T-cell (primary cell): ENCODE results near the gene MAPT. TPM values are rescaled to one million over a fixed set of nuclear protein-coding genes. Genes with fewer than 3 reads are reported as not detected.

Source experiments
- ATAC-seq, 4 experiments: fragments of 200-7000 bp in 3 of 4; fragments of 150-1000 bp in 1 of 4; cut with Tn5 transposase; replicated peaks in 1 of 4; 1 replicate in 3 of 4; 2 replicates in 1 of 4; pipeline ENCODE4 v1.10.0; 2021; ENCODE audit warnings: moderate library complexity in 3 of 4, mild to moderate bottlenecking in 2 of 4, moderate number of reproducible peaks in 1 of 4
- CTCF ChIA-PET, 2 donors: fragments of 300-600 bp; sonication (Branson Sonifier 250); formaldehyde crosslinking; loops; one replicate each; lab custom pipeline; 2022; ENCODE audit warnings: antibody characterized with exemption in 2 of 2; lab: Charles Lee
- POLR2A ChIA-PET, 2 donors: fragments of 300-600 bp; sonication (Branson Sonifier 250); formaldehyde crosslinking; loops; one replicate each; lab custom pipeline; 2022; ENCODE audit warnings: antibody characterized with exemption in 2 of 2; lab: Charles Lee
- DNase-seq, 35 experiments: peaks; one replicate each; pipeline versions ENCODE4 v3.0.0 to v3.0.0-alpha.2; 2013 to 2023
- H3K27ac ChIP-seq: one replicate; pipeline ENCODE4 v1.5.1; 2013; ENCODE audit warnings: low read length
- H3K27me3 ChIP-seq, 2 experiments: replicated peaks in 1 of 2; 1 replicate in 1 of 2; 2 replicates in 1 of 2; pipeline versions ENCODE4 v1.6.1 to v1.7.0; 2013; ENCODE audit warnings: low read length in 1 of 2, mixed read lengths in 1 of 2; ENCODE audit not compliant: control insufficient read depth in 2 of 2, insufficient read depth in 2 of 2; ENCODE audit errors: extremely low read depth in 1 of 2
- H3K36me3 ChIP-seq, 2 donors: 1 replicate in 1 of 2; 2 replicates in 1 of 2; pipeline versions ENCODE4 v1.6.1 to v1.7.0; 2013; ENCODE audit warnings: low read length in 1 of 2; ENCODE audit not compliant: control insufficient read depth in 2 of 2, insufficient read depth in 1 of 2; ENCODE audit errors: extremely low read depth in 1 of 2
- H3K4me1 ChIP-seq, 2 experiments: 1 replicate in 1 of 2; 2 replicates in 1 of 2; pipeline versions ENCODE4 v1.6.1 to v1.7.0; 2013; ENCODE audit warnings: low read length in 2 of 2, mixed read lengths in 1 of 2; ENCODE audit not compliant: insufficient read depth in 2 of 2, control insufficient read depth in 1 of 2; ENCODE audit errors: extremely low read depth in 1 of 2
- H3K4me3 ChIP-seq, 2 donors: 1 replicate in 1 of 2; 2 replicates in 1 of 2; pipeline versions ENCODE4 v1.5.1 to v1.7.0; 2013; ENCODE audit warnings: mild to moderate bottlenecking in 2 of 2, low read length in 1 of 2, moderate library complexity in 1 of 2; ENCODE audit not compliant: control insufficient read depth in 1 of 2; ENCODE audit errors: extremely low read depth in 1 of 2
- H3K9me3 ChIP-seq: 2 replicates; pipeline ENCODE4 v1.7.0; 2013
- H3K27ac Mint-ChIP-seq, 2 donors: one replicate each; pipeline ENCODE4 v1.8.0; 2020 to 2021; ENCODE audit warnings: mild to moderate bottlenecking in 2 of 2, mixed read lengths in 2 of 2
- H3K27me3 Mint-ChIP-seq, 2 donors: one replicate each; pipeline ENCODE4 v1.8.0; 2021 to 2022; ENCODE audit warnings: mixed read lengths in 2 of 2
- H3K36me3 Mint-ChIP-seq: one replicate; pipeline ENCODE4 v1.8.0; 2021; ENCODE audit warnings: mixed read lengths
- H3K4me1 Mint-ChIP-seq, 3 donors: one replicate each; pipeline ENCODE4 v1.8.0; 2020 to 2022; ENCODE audit warnings: mixed read lengths in 3 of 3, mild to moderate bottlenecking in 1 of 3
- H3K4me3 Mint-ChIP-seq, 3 donors: one replicate each; pipeline ENCODE4 v1.8.0; 2020 to 2022; ENCODE audit warnings: mild to moderate bottlenecking in 3 of 3, mixed read lengths in 3 of 3, moderate library complexity in 3 of 3
- H3K9me3 Mint-ChIP-seq, 3 donors: one replicate each; pipeline ENCODE4 v1.8.0; 2020 to 2022; ENCODE audit warnings: mixed read lengths in 3 of 3
- WGBS: methylation state at CpG from one replicate; pipeline ENCODE4 v1.1.5; 2013; ENCODE audit warnings: missing lambda C conversion rate; ENCODE audit not compliant: insufficient coverage; 5-methylcytosine and 5-hydroxymethylcytosine counted together
- total RNA-seq, 35 experiments: library from RNA in 6 of 35; stranded (reverse) in 6 of 35; fragments of 120-200 nt in 1 of 35; gene quantifications; one replicate each; pipeline versions ENCODE4 v1.2.1 to v1.2.4 and lab custom pipeline; 2013 to 2026

Gene MAPT
- total RNA-seq, 5 donors from 2014 or later (not counting 1 experiment from before 2014, with no cell fraction given), result 0.86 to 1.8 (median 1.2) TPM

DNA sequence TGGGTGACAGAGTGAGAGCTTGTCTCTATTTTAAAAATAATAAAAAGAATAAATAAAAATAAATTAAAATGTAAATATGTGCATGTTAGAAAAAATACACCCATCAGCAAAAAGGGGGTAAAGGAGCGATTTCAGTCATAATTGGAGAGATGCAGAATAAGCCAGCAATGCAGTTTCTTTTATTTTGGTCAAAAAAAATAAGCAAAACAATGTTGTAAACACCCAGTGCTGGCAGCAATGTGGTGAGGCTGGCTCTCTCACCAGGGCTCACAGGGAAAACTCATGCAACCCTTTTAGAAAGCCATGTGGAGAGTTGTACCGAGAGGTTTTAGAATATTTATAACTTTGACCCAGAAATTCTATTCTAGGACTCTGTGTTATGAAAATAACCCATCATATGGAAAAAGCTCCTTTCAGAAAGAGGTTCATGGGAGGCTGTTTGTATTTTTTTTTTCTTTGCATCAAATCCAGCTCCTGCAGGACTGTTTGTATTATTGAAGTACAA lies 113.2 kb downstream of the MAPT start:
- Histone ChIP-seq H3K4me1 (peaks cover 0 to 5% of the 10 kb centered on the region in 2 experiments), H3K9me3 (no peaks in the 10 kb centered on the region), H3K36me3 (no peaks in the 10 kb centered on the region), H3K27me3 (peaks cover 0 to 19% of the 10 kb centered on the region in 2 experiments), H3K4me3 (no peak overlapping the region), H3K27ac (no peak overlapping the region)
- DNase-seq, result no peak
- Mint-ChIP-seq H3K27ac (no peak overlapping the region), H3K4me3 (no peak overlapping the region), H3K4me1 (peaks cover 0 to 1% (median 0%) of the 10 kb centered on the region in 3 donors), H3K36me3 (no peaks in the 10 kb centered on the region), H3K9me3 (no peaks in the 10 kb centered on the region), H3K27me3 (peaks cover 0 to 5% of the 10 kb centered on the region in 2 donors)
- no peak for ATAC-seq
- 100% methylated on average over 1 of the region's 2 CpGs for WGBS
- CTCF ChIA-PET, result no interaction called here
- POLR2A ChIA-PET, result interaction anchor here (0.6 to 0.7 kb wide), 2 partner anchors 12 to 190 kb away, joined by 3 to 23 read pairs; no protein-coding TSS in a partner anchor

DNA sequence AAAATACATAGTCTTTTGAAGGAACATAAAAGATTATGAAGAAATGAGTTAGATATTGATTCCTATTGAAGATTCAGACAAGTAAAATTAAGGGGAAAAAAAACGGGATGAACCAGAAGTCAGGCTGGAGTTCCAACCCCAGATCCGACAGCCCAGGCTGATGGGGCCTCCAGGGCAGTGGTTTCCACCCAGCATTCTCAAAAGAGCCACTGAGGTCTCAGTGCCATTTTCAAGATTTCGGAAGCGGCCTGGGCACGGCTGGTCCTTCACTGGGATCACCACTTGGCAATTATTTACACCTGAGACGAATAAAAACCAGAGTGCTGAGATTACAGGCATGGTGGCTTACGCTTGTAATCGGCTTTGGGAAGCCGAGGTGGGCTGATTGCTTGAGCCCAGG lies 114.2 kb downstream of the MAPT start:
- H3K36me3 Mint-ChIP-seq, result no peaks in the 10 kb centered on the region
- H3K9me3 Mint-ChIP-seq, result no peaks in the 10 kb centered on the region
- no peak overlapping the region for H3K4me3 ChIP-seq
- H3K27ac ChIP-seq, result no peak overlapping the region
- ATAC-seq, result no peak
- no peaks in the 10 kb centered on the region for H3K9me3 ChIP-seq
- DNase-seq, result no peak
- H3K4me3 Mint-ChIP-seq, result no peak overlapping the region
- 86% methylated on average over 5 of the region's 9 CpGs for WGBS
- H3K4me1 Mint-ChIP-seq, result peaks cover 0 to under 1% (median 0%) of the 10 kb centered on the region in 3 donors
- H3K27me3 ChIP-seq, result peaks cover 0 to 19% of the 10 kb centered on the region in 2 experiments
- H3K27me3 Mint-ChIP-seq, result peaks cover 0 to 5% of the 10 kb centered on the region in 2 donors
- CTCF ChIA-PET, result no interaction called here
- no peaks in the 10 kb centered on the region for H3K4me1 ChIP-seq
- POLR2A ChIA-PET, result no interaction called here
- no peak overlapping the region for H3K27ac Mint-ChIP-seq
- no peaks in the 10 kb centered on the region for H3K36me3 ChIP-seq

DNA sequence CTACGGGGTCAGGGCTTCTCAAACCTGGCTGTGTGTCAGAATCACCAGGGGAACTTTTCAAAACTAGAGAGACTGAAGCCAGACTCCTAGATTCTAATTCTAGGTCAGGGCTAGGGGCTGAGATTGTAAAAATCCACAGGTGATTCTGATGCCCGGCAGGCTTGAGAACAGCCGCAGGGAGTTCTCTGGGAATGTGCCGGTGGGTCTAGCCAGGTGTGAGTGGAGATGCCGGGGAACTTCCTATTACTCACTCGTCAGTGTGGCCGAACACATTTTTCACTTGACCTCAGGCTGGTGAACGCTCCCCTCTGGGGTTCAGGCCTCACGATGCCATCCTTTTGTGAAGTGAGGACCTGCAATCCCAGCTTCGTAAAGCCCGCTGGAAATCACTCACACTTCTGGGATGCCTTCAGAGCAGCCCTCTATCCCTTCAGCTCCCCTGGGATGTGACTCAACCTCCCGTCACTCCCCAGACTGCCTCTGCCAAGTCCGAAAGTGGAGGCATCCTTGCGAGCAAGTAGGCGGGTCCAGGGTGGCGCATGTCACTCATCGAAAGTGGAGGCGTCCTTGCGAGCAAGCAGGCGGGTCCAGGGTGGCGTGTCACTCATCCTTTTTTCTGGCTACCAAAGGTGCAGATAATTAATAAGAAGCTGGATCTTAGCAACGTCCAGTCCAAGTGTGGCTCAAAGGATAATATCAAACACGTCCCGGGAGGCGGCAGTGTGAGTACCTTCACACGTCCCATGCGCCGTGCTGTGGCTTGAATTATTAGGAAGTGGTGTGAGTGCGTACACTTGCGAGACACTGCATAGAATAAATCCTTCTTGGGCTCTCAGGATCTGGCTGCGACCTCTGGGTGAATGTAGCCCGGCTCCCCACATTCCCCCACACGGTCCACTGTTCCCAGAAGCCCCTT lies 115.6 kb downstream of the MAPT start:
- Histone ChIP-seq H3K27me3 (peaks cover 0 to 19% of the 10 kb centered on the region in 2 experiments), H3K4me1 (no peaks in the 10 kb centered on the region), H3K4me3 (no peak overlapping the region), H3K36me3 (no peaks in the 10 kb centered on the region), H3K9me3 (no peaks in the 10 kb centered on the region), H3K27ac (no peak overlapping the region)
- ChIA-PET CTCF (no interaction called here), POLR2A (no interaction called here)
- no peaks in the 10 kb centered on the region for H3K9me3 Mint-ChIP-seq
- H3K4me1 Mint-ChIP-seq, result no peaks in the 10 kb centered on the region
- H3K27ac Mint-ChIP-seq, result no peak overlapping the region
- no peak for DNase-seq
- H3K27me3 Mint-ChIP-seq, result peaks cover 0 to 5% of the 10 kb centered on the region in 2 donors
- 82% methylated on average over 20 of the region's 33 CpGs for WGBS
- no peak for ATAC-seq
- H3K4me3 Mint-ChIP-seq, result no peak overlapping the region
- H3K36me3 Mint-ChIP-seq, result no peaks in the 10 kb centered on the region

DNA sequence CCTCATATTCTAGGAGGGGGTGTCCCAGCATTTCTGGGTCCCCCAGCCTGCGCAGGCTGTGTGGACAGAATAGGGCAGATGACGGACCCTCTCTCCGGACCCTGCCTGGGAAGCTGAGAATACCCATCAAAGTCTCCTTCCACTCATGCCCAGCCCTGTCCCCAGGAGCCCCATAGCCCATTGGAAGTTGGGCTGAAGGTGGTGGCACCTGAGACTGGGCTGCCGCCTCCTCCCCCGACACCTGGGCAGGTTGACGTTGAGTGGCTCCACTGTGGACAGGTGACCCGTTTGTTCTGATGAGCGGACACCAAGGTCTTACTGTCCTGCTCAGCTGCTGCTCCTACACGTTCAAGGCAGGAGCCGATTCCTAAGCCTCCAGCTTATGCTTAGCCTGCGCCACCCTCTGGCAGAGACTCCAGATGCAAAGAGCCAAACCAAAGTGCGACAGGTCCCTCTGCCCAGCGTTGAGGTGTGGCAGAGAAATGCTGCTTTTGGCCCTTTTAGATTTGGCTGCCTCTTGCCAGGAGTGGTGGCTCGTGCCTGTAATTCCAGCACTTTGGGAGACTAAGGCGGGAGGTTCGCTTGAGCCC lies 116.3 kb downstream of the MAPT start:
- no peak overlapping the region for H3K4me3 ChIP-seq
- peaks cover 0 to 15% of the 10 kb centered on the region in 2 experiments for H3K27me3 ChIP-seq
- 83% methylated on average over 11 of the region's 16 CpGs for WGBS
- ChIA-PET CTCF (no interaction called here), POLR2A (no interaction called here)
- ATAC-seq (no peak), DNase-seq (no peak)
- H3K9me3 ChIP-seq, result no peaks in the 10 kb centered on the region
- H3K27ac ChIP-seq, result no peak overlapping the region
- Mint-ChIP-seq H3K4me3 (no peak overlapping the region), H3K36me3 (no peaks in the 10 kb centered on the region), H3K9me3 (no peaks in the 10 kb centered on the region), H3K27ac (no peak overlapping the region), H3K27me3 (peaks cover 0 to 5% of the 10 kb centered on the region in 2 donors), H3K4me1 (no peaks in the 10 kb centered on the region)
- H3K36me3 ChIP-seq, result no peaks in the 10 kb centered on the region
- no peaks in the 10 kb centered on the region for H3K4me1 ChIP-seq

DNA sequence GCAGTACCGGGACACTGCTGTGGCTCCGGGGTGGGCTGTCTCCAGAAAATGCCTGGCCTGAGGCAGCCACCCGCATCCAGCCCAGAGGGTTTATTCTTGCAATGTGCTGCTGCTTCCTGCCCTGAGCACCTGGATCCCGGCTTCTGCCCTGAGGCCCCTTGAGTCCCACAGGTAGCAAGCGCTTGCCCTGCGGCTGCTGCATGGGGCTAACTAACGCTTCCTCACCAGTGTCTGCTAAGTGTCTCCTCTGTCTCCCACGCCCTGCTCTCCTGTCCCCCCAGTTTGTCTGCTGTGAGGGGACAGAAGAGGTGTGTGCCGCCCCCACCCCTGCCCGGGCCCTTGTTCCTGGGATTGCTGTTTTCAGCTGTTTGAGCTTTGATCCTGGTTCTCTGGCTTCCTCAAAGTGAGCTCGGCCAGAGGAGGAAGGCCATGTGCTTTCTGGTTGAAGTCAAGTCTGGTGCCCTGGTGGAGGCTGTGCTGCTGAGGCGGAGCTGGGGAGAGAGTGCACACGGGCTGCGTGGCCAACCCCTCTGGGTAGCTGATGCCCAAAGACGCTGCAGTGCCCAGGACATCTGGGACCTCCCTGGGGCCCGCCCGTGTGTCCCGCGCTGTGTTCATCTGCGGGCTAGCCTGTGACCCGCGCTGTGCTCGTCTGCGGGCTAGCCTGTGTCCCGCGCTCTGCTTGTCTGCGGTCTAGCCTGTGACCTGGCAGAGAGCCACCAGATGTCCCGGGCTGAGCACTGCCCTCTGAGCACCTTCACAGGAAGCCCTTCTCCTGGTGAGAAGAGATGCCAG lies 117.6 kb downstream of the MAPT start:
- no peak overlapping the region for H3K27ac ChIP-seq
- no peaks in the 10 kb centered on the region for H3K36me3 ChIP-seq
- H3K9me3 ChIP-seq, result no peaks in the 10 kb centered on the region
- no peak overlapping the region for H3K27ac Mint-ChIP-seq
- H3K36me3 Mint-ChIP-seq, result no peaks in the 10 kb centered on the region
- ATAC-seq (no peak), DNase-seq (no peak)
- peaks cover 0 to 5% of the 10 kb centered on the region in 2 donors for H3K27me3 Mint-ChIP-seq
- H3K4me3 Mint-ChIP-seq, result no peak overlapping the region
- ChIA-PET CTCF (no interaction called here), POLR2A (no interaction called here)
- H3K4me3 ChIP-seq, result no peak overlapping the region
- H3K4me1 ChIP-seq, result no peaks in the 10 kb centered on the region
- 90% methylated on average over 25 of the region's 28 CpGs for WGBS
- peaks cover 0 to 15% of the 10 kb centered on the region in 2 experiments for H3K27me3 ChIP-seq
- no peaks in the 10 kb centered on the region for H3K4me1 Mint-ChIP-seq
- H3K9me3 Mint-ChIP-seq, result no peaks in the 10 kb centered on the region

DNA sequence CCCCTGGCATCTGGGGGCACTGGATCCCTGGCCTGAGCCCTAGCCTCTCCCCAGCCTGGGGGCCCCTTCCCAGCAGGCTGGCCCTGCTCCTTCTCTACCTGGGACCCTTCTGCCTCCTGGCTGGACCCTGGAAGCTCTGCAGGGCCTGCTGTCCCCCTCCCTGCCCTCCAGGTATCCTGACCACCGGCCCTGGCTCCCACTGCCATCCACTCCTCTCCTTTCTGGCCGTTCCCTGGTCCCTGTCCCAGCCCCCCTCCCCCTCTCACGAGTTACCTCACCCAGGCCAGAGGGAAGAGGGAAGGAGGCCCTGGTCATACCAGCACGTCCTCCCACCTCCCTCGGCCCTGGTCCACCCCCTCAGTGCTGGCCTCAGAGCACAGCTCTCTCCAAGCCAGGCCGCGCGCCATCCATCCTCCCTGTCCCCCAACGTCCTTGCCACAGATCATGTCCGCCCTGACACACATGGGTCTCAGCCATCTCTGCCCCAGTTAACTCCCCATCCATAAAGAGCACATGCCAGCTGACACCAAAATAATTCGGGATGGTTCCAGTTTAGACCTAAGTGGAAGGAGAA lies 118.2 kb downstream of the MAPT start:
- peaks cover 0 to 15% of the 10 kb centered on the region in 2 experiments for H3K27me3 ChIP-seq
- Mint-ChIP-seq H3K4me3 (no peak overlapping the region), H3K27ac (no peak overlapping the region), H3K4me1 (no peaks in the 10 kb centered on the region), H3K36me3 (no peaks in the 10 kb centered on the region), H3K27me3 (peaks cover 0 to 5% of the 10 kb centered on the region in 2 donors), H3K9me3 (no peaks in the 10 kb centered on the region)
- H3K4me1 ChIP-seq, result no peaks in the 10 kb centered on the region
- ATAC-seq, result no peak
- H3K27ac ChIP-seq, result no peak overlapping the region
- 76% methylated on average over 8 of the region's 11 CpGs for WGBS
- CTCF ChIA-PET, result no interaction called here
- no peak overlapping the region for H3K4me3 ChIP-seq
- no peaks in the 10 kb centered on the region for H3K36me3 ChIP-seq
- no peaks in the 10 kb centered on the region for H3K9me3 ChIP-seq
- POLR2A ChIA-PET, result no interaction called here
- DNase-seq, result no peak
